ENCODE measurements around the gene CRK.

The CRK gene

DNA sequence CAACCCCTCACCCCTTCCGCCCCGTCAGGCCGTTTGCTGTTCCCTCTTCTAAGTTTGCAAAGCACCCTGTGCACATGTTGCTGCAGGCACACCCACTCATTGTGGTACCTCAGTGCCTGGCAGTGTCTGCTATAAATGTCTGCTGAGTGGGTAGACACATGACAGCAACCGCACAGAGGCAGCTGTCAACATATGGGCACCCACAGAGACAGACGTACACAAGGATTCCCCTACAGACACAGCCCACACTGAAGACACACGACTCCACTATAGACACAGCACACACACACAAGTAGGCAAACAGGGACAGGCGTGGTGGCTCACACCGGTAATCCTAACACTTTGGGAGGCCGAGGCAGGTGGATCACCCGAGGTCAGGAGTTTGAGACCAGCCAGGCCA lies 17.8 kb upstream of the CRK start:
- H3K9ac ChIP-seq, result 0 out of 22 replicates have a peak overlapping the region, but pooled peaks of 2 of the 11 experiments have one; percentile 1 to 8
- peaks cover 64 to 83% (median 71%) of the 10 kb centered on the region in 10 experiments for H3K4me1 ChIP-seq
- H3K27me3 ChIP-seq, result 0 out of 22 replicates have a peak, but pooled peaks cover 0 to 3% (median 0%) of the 10 kb centered on the region in 11 experiments
- no peak overlapping the region for H3K4me3 ChIP-seq
- TF ChIP-seq Cebpa-rat (IDR thresholded peaks at IDR 0.05), result no peak
- H3K36me3 ChIP-seq, result peaks cover 12 to 77% (median 31%) of the 10 kb centered on the region in 11 experiments; a peak in 20 of 22 replicates
- peaks cover 0 to 12% (median 11%) of the 10 kb centered on the region in 11 experiments; a peak in 15 of 22 replicates for H3K9me3 ChIP-seq (replicated peaks in 1 of 11)
- peak overlapping the region in 2 of 11 experiments; percentile 20 to 38; a peak in 2 of 22 replicates for H3K27ac ChIP-seq
- H3K4me2 ChIP-seq, result peak overlapping the region; percentile 44 to 92 (median 82)
- peaks cover 28 to 93% (median 51%) of the 10 kb centered on the region in 11 experiments; a peak in 21 of 22 replicates for H4K20me1 ChIP-seq

DNA sequence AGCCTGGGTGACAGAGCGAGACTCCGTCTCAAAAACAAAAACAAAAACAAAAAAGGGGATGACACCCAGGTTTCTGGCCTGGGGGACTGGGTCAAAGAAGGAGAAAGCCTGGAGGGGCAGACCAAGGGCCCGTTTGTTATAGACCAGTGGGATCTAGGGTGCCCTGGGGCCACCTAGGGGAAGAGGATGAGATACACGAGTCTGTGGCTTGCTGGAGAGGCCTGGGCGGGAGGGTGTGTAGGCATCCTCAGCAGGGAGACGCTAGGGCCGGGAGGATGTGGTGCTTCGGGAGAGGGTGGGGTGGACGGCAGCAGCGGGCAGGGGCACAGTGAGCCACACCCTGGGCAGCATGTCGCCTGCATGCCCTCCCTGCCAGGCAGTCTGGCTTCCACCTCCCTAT lies 17.1 kb upstream of the CRK start:
- no peak for TF ChIP-seq Cebpa-rat (IDR thresholded peaks at IDR 0.05)
- H3K36me3 ChIP-seq, result peaks cover 18 to 77% (median 31%) of the 10 kb centered on the region in 11 experiments; a peak in 20 of 22 replicates
- peaks cover 0 to 17% (median 12%) of the 10 kb centered on the region in 11 experiments; a peak in 15 of 22 replicates for H3K9me3 ChIP-seq (replicated peaks in 1 of 11)
- H3K4me2 ChIP-seq, result peak overlapping the region; percentile 44 to 92 (median 82)
- peak overlapping the region in 3 of 11 experiments; percentile 1 to 23 (median 8); a peak in 1 of 22 replicates for H3K9ac ChIP-seq
- no peak overlapping the region for H3K4me3 ChIP-seq
- 0 out of 22 replicates have a peak, but pooled peaks cover 0 to 3% (median 0%) of the 10 kb centered on the region in 11 experiments for H3K27me3 ChIP-seq
- peaks cover 28 to 93% (median 48%) of the 10 kb centered on the region in 11 experiments for H4K20me1 ChIP-seq
- H3K4me1 ChIP-seq, result peaks cover 69 to 89% (median 76%) of the 10 kb centered on the region in 10 experiments
- peak overlapping the region in 2 of 11 experiments; percentile 14 to 19; a peak in 3 of 22 replicates for H3K27ac ChIP-seq

GRCh38 chr17:1471911-1472821 lies 16.1 kb upstream of the CRK start:
- Histone ChIP-seq H4K20me1 (peaks cover 28 to 89% (median 49%) of the 10 kb centered on the region in 11 experiments), H3K9me3 (replicated peaks in 1 of 11) (peaks cover 0 to 17% (median 12%) of the 10 kb centered on the region in 11 experiments; a peak in 15 of 22 replicates), H3K27me3 (0 out of 22 replicates have a peak, but pooled peaks cover 0 to 3% (median 0%) of the 10 kb centered on the region in 11 experiments), H3K4me1 (peaks cover 67 to 93% (median 79%) of the 10 kb centered on the region in 10 experiments), H3K27ac (no peak overlapping the region), H3K9ac (peak overlapping the region in 1 of 11 experiments; percentile 13; a peak in 1 of 22 replicates), H3K4me2 (peak overlapping the region; percentile 44 to 92 (median 82)), H3K36me3 (peaks cover 20 to 73% (median 24%) of the 10 kb centered on the region in 11 experiments; a peak in 21 of 22 replicates), H3K4me3 (no peak overlapping the region)
- TF ChIP-seq Cebpa-rat (IDR thresholded peaks at IDR 0.05), result no peak

DNA sequence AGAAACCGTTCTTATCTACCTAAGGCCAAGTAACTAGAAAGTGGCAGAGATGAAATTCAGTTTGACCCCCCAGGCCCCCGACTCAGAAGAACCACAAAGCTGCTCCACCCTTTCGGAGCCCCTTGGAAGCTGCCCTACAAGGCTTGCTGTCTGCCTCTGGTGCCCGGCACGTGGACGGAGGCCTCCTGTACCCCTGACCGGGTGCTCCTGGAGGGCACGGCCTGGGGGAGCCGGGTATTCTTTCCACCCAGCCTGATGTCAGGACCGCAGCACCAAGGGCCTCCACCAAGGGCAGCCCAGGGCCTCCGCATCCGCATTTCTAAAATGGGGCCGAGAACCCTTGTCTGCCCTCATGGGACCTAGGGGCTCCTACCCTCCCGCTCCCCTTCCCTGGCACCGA lies 15.5 kb upstream of the CRK start:
- Histone ChIP-seq H3K4me1 (peaks cover 61 to 87% (median 77%) of the 10 kb centered on the region in 10 experiments), H4K20me1 (peaks cover 28 to 89% (median 48%) of the 10 kb centered on the region in 11 experiments), H3K36me3 (peaks cover 18 to 73% (median 29%) of the 10 kb centered on the region in 11 experiments; a peak in 21 of 22 replicates), H3K27ac (no peak overlapping the region), H3K4me2 (peak overlapping the region; percentile 44 to 92 (median 82)), H3K27me3 (0 out of 22 replicates have a peak, but pooled peaks cover 0 to 3% (median 0%) of the 10 kb centered on the region in 11 experiments), H3K9ac (peak overlapping the region in 1 of 11 experiments; percentile 13; a peak in 1 of 22 replicates), H3K4me3 (no peak overlapping the region), H3K9me3 (replicated peaks in 1 of 11) (peaks cover 0 to 17% (median 12%) of the 10 kb centered on the region in 11 experiments; a peak in 15 of 22 replicates)
- no peak for TF ChIP-seq Cebpa-rat (IDR thresholded peaks at IDR 0.05)

- Histone ChIP-seq H3K9me3 (replicated peaks in 1 of 11) (peaks cover 0 to 17% (median 12%) of the 10 kb centered on the region in 11 experiments; a peak in 15 of 22 replicates), H3K36me3 (peaks cover 18 to 73% (median 33%) of the 10 kb centered on the region in 11 experiments; a peak in 21 of 22 replicates), H3K9ac (peak overlapping the region in 1 of 11 experiments; percentile 13; a peak in 1 of 22 replicates), H3K27me3 (peaks cover 0 to 3% (median 0%) of the 10 kb centered on the region in 11 experiments; a peak in 3 of 22 replicates), H3K4me1 (peaks cover 55 to 81% (median 73%) of the 10 kb centered on the region in 10 experiments), H4K20me1 (peaks cover 28 to 89% (median 53%) of the 10 kb centered on the region in 11 experiments), H3K4me2 (peak overlapping the region; percentile 44 to 92 (median 79)), H3K27ac (peak overlapping the region in 1 of 11 experiments; percentile 28; a peak in 2 of 22 replicates), H3K4me3 (no peak overlapping the region)
- no peak for TF ChIP-seq Cebpa-rat (IDR thresholded peaks at IDR 0.05)
Observed at GRCh38 chr17:1470755-1471462, 14.9 kb upstream of the CRK start.

GRCh38 chr17:1470071-1470754 lies 14.2 kb upstream of the CRK start:
- H3K4me3 ChIP-seq, result no peak overlapping the region
- TF ChIP-seq Cebpa-rat (IDR thresholded peaks at IDR 0.05), result no peak
- peaks cover 18 to 73% (median 40%) of the 10 kb centered on the region in 11 experiments; a peak in 21 of 22 replicates for H3K36me3 ChIP-seq
- peaks cover 34 to 92% (median 57%) of the 10 kb centered on the region in 11 experiments for H4K20me1 ChIP-seq
- H3K4me2 ChIP-seq, result peak overlapping the region; percentile 44 to 92 (median 79)
- 0 out of 22 replicates have a peak overlapping the region, but pooled peaks of 1 of the 11 experiments have one; percentile 36 for H3K9ac ChIP-seq
- H3K9me3 ChIP-seq (replicated peaks in 1 of 11), result peaks cover 0 to 17% (median 12%) of the 10 kb centered on the region in 11 experiments; a peak in 15 of 22 replicates
- H3K27ac ChIP-seq, result peak overlapping the region in 4 of 11 experiments; percentile 11 to 46 (median 23); a peak in 5 of 22 replicates
- H3K27me3 ChIP-seq, result peaks cover 0 to 10% (median 6%) of the 10 kb centered on the region in 11 experiments; a peak in 12 of 22 replicates
- H3K4me1 ChIP-seq, result peaks cover 48 to 74% (median 68%) of the 10 kb centered on the region in 10 experiments

DNA sequence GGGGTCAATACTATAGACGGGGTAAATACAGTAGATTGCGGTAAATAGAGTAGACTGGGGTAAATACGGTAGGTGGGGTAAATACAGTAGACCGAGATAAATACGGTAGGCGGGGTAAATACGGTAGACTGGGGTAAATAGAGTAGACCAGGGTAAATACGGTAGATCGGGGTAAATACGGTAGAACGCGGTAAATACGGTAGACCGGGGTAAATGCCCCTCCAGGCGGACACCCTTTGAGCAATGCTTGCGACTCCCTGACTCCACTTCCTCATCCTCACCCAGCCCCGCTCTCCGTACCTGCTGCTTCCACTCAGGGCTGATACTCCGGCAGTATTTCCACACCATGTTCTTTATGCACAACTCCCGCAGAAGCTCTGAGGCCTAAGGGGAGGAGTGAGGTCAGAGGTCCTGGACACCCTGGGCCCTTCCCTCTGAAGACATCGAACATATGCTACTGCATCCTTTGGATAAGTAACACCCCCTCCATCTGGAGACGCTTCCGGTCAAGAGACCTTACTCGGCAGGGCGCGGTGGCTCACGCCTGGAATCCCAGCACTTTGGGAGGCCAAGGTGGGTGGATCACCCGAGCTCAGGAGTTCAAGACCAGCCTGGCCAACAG lies 13.3 kb upstream of the CRK start:
- Histone ChIP-seq H3K36me3 (peaks cover 18 to 80% (median 40%) of the 10 kb centered on the region in 11 experiments; a peak in 21 of 22 replicates), H3K4me1 (peaks cover 48 to 74% (median 61%) of the 10 kb centered on the region in 10 experiments), H3K4me2 (peak overlapping the region in 6 of 11 experiments; percentile 26 to 88 (median 78); a peak in 7 of 22 replicates), H3K27me3 (peaks cover 2 to 17% (median 13%) of the 10 kb centered on the region in 11 experiments; a peak in 16 of 22 replicates), H3K27ac (no peak overlapping the region), H4K20me1 (peaks cover 43 to 95% (median 59%) of the 10 kb centered on the region in 11 experiments), H3K4me3 (no peak overlapping the region; a peak in 1 of 20 replicates), H3K9me3 (replicated peaks in 1 of 11) (peaks cover 0 to 17% (median 12%) of the 10 kb centered on the region in 11 experiments; a peak in 15 of 22 replicates), H3K9ac (no peak overlapping the region)
- TF ChIP-seq Cebpa-rat (IDR thresholded peaks at IDR 0.05), result no peak
